HG03039 (cell line): ENCODE results near the gene LSR.
"Not testable (repeated sequence)": the region's sequence is repeated elsewhere in the genome, so short reads cannot be mapped to it uniquely, and the experiment has no call there.

Experiments
- ATAC-seq: cut with Tn5 transposase; IDR thresholded peaks from one replicate; pipeline ENCODE4 v1.9.1; 2021; ENCODE audit warnings: mild to moderate bottlenecking, moderate library complexity; ENCODE audit not compliant: unreplicated experiment

LSR gene

DNA sequence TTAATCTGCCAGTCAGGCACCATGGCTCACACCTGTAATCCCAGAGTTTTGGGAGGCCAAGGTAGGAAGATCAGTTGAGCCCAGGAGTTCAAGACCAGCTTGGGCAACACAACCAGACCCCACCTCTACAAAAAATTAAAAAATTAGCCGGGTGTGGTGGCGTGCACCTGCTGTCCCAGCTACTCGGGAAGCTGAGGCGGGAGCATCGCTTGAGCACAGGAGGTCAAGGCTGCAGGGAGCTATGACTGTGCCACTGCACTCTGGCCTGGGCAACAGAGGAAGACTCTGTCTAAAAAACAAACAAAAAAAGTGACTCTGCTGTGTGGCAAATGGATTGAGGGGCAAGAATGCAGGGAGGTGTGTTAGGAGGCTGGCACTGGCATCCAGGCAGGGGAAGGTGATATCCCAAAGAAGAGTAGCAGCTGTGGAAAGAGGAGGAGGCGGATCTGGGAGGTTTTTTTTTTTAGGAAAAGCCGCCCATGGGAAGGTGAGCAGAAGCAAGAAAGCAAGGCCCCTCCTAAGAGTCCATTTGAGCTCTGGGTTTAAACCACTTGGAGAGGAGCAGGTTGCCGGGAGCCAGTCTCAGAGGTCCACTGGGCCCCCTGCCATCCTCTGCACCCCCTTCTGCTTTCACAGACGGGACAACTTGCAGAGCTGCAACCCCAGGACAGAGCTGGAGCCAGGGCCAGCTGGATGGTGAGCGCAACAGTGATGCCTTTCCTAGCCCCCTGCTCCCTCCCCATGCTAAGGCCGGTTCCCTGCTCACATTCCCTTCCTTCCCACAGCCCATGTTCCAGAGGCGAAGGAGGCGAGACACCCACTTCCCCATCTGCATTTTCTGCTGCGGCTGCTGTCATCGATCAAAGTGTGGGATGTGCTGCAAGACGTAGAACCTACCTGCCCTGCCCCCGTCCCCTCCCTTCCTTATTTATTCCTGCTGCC, 35.6 kb downstream of the LSR start:
- ATAC-seq: no peak

DNA sequence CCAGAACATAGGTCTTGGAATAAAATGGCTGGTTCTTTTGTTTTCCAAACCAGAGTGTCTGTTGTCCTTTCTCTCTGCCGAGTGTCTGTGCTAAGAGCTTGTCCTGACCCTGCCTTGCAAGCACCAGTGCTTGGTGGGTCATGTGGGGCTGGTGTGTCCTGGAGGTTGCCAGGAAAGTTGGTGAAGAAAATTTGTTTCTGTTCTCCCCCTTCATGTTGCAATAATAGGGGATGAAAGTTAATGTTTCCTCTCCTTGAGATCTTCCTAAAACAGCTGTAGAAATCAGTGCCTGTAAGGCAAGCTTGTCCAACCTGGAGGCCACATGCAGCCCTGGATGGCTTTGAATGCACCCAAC, 36.3 kb downstream of the LSR start:
- no peak for ATAC-seq

DNA sequence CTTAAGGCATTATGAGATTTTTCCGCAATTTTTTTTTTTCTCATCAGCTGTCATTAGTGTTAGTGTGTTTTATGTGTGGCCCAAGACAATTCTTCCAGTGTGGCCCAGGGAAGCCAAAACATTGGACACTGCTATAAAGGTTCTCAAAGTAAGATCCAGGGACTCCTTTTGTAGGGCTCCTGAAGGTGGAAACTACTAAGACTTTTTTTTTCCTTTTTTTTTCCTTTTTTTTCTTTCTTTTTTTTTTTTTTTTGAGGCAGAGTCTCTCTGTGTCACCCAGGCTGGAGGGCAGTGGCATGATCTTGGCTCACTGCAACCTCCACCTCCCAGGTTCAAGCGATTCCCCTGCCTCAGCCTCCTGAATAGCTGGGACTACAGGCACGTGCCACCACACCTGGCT, 36.7 kb downstream of the LSR start:
- ATAC-seq: not testable (repeated sequence)

DNA sequence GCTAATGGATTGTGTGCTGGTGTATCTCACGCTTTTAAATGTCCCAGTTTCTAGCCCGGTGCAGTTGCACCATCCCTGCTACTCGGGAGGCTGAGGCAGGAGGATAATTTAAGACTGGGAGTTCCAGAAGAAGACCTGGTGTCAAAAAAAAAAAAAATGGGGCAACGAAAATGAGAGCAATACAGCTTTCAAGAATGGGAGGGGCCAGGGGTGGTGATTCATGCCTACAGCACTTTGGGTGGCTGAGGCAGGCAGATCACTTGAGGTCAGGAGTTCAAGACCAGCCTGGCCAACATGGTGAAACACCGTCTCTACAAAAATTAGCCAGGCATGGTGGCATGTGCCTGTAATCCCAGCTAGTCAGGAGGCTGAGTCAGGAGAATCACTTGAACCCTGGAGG, 37.3 kb downstream of the LSR start:
- not testable (repeated sequence) for ATAC-seq

DNA sequence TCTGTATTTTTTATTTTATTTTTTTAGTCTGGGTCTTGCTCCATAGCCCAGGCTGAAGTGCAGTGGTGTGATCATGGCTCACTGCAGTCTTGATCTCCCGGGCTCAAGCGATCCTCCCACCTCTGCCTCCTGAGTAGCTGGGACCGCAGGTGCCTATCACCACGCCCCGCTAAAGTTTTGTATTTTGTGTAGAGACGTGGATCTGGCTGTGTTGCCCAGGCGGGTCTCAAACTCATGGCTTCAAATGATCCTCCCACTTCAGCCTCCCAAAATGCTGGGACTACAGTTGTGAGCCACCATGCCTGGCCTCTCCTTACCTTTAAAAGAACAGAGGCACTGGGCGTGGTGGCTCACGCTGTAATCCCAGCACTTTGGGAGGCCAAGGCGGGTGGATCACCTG, 38.9 kb downstream of the LSR start:
- no peak for ATAC-seq

DNA sequence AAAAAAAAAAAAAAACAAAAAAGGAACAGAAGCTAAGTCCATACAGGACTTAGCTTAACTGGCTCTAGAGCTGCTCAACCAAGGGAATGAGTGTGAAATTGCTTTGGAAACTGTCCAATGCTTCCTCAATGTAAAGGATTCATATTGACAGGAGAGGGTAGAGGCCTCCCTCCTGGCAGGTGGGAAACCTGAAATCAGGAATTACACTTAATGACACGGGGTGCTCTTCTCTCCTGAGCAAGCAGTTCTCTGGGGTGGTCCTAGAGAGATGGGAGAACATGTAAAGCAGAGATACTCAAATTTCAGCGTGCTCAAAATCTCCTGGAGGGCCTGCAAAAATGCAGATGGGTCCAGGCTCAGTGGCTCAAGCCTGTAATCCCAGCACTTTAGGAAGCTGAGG, 39.5 kb downstream of the LSR start:
- no peak for ATAC-seq

DNA sequence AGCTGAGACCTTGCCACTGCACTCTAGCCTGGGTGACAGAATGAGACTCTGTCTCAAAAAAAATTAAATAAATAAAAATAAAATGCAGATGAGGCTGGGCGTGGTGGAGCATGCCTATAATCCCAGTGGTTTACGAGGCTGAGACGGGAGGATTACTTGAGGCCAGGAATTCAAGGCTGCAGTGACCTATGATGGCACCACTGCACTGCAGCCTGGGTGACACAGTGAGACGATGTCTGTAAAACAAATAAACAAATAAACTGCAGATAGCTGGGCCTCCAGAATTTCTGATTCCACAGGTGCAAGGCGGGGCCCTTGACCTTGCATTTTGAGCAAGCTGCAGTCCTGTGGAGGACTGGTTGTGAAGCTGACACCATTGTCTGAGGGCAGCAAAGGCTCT, 40.1 kb downstream of the LSR start:
- no peak for ATAC-seq

DNA sequence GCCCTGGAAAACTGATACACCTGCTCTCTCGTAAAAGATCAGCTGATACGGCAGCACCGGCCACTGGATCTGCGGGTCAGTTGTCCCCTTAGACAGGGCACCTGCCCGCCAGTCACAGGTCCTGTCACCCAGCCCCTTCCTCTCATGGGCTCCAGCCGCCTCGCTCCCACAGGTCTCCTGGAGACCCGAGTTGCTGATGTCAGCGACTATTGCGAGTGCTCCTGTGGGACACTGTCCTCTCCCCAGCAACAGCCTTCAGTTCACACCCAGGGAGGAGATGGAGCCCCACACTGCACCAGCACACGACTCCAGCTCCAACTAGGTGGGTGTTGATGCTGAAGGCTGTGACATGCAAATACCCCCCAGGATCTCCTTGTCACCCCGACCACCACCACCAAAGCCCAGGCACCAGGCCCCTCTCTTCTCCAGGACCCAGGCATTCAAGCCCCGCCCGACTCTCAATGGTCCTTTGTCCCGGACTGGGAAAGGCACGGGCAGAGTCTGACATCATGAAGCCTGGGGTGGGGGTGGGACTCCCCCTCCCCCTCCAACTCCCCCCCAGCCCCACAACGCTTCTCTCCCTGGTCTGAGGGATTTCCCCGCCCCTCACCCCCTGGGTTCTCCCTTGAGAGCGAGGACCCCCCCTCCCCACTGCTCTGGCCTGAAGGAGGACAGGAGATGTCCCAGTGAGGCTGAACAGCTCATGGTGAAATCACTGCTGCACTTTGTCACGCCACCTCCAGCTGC, 41.8 kb downstream of the LSR start:
- ATAC-seq: no peak

DNA sequence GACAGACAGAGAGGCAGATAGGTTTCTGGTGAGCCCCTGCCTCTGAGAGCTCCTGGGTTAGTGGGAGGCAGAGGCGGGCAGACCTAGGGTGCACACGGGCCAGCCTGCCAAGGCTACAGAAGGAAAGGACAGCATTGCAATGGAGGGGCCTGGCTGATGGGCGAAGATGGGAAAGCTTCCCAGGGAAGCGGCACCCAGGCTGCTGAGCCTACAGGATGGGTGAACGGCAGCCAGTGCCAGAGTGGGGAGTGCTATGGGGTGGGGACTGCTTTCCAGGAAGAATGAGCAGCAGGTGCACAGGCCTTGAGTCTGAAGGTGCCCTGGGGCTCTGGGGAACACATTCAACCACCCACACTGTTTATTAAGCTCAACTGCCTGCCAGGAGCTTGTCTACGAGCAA, 42.5 kb downstream of the LSR start:
- ATAC-seq: no peak

DNA sequence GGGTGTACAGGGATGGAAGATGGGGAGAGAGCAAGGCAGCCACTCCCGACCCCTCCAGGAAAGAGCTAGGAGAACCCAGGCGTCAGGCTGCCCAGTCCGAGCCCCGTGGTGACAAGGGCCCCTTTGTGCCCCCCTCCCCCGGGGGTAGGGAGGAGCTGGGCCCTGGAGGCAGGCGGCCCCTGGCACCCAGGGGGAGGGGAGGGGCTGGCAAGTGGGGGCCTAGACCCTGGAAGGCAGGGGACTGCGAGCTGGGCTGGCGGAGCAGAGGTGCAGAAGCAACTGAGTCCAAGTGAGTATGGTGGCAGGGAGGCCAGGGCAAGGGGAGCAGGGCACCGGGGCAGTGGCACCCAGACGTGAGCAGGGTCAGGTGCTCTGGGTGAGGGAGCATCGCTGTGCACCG, 43.1 kb downstream of the LSR start, which contains the start of gene MAG:
Gene MAG, plus strand, starts transcription at position 246 of the 400 bp plus-strand sequence. CDS start 3,248 bp downstream, outside the sequence.
- no peak for ATAC-seq

DNA sequence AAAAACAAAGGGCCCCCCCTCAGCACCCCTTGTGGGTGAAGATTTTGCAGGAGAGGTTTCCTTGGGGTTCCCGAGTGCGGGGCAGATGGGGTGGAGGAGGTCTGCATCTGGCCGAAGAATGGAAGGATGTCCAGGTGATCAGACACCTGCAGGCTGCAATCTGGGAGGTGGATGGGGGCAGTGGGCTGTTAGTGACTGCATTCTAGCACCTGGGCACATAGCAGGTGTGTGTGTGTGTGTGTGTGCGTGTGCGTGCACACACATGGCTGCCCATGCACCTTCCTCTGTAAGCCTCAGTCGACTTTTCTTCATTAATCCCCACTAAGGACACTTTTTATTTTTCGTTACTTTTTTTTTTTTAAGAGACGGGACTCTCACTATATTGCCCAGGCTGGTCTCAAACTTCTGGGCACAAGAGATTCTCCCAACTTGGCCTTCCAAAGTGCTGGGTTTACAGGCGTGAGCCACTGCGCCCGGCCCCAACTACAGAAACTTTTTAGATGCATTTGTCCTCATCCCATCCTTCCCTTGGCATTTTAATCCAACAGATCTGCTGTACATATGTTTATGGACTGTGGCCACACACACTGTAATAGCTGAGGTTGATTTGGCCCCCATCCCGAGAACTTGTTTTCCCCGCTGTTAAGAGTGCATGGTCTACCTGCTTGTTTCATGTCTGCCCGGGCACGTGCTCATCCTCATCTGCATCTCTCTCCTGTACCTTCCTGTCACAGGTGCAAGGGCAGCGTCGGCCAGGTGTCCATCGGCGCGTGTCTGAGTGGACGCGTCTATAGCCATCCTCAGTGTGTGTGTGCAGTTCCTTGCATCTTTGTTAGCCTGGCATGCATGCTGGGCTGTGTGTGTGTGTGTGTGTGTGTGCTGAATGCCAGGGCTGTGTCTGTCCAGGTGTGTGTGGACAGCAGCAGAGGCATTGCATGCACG, 43.9 kb downstream of the LSR start:
- no peak for ATAC-seq

DNA sequence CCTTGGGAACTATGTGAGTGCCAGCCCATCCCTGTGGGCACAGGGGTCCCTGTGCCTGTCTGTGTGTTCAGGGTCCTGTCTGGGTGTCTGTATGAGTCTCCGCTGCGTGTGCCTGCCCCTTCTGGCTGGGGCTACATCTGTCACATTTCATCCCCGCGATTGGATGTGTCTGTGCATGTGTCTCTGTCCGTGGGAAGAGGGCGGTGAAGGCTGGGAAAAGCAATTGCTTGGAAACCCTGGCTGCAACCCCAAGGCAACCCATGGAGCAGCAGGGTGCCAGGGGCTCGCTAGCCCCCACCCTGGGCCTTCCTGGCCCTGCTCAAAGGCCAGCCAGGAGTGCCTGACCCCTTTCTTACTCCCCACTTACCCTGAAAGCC, 44.5 kb downstream of the LSR start:
- no peak for ATAC-seq

DNA sequence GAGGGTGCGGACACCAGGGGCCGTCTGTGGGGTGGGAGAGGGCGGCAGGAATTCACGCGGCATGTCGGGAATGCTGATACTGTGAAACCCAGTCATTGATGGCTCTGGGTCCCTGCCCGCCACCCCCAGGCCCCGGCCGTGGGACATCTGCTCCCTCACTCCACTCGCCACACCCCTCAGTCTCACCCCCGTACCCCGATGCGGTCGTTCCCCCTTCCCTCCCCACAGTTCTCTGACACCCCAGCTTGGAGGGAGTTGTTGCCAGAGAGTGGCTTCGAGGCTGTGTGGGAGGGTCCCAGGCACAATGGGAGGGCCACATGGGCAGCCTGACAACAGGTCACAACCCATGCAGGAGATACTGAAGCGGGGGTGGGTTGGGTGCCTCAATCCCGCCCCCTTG, 45.0 kb downstream of the LSR start:
- no peak for ATAC-seq

DNA sequence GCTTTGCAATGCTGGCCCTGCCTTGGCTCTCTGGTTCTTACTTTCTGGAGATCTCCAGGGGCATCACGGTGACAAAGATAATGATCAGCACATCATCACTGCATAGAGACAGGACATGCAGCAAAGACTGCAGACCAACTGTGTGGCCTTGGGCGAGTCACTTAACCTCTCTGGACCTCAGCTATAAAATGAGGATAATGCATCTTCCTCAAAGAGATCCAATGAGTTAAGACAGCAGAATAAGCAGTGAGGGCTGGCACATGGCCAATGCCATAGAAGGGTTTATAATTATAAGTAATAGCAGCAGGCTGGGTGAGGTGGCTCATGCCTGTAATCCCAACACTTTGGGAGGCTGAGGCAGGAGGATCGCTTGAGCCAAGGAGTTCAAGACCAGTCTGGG, 45.5 kb downstream of the LSR start:
- ATAC-seq: no peak

DNA sequence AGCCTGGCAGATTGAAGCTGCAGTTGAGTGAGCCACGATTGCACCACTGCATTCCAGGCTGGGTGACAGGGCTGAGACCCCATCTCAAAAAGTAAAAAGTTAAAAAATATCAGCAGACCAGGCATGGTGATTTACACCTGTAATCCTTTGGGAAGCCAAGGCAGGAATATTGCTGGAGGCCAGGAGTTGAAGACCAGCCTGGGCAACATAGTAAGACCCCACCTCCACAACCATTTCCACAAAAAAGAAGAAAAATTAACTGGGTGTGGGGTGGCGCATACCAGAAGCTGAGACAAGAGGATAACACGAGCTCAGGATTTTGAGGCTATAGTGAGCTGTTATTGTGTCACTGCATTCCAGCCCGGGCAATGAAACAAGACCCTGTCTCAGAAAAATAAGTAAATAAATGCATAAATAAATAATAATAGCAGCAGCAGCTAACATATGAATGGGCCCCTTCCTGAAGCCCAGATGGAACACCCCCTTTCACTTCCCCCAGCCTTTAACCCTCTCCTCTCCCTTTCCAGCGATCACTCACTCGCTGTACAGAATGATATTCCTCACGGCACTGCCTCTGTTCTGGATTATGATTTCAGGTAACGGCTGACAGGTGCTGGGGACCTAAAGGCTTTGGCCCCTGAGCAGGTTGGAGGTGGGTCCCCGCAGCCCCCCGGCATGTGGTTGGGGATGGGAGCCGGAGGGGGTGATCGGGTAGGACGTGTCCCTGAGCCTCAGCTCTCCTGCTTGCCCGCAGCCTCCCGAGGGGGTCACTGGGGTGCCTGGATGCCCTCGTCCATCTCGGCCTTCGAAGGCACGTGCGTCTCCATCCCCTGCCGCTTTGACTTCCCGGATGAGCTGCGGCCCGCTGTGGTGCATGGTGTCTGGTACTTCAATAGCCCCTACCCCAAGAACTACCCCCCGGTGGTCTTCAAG, 46.3 kb downstream of the LSR start:
- no peak for ATAC-seq

DNA sequence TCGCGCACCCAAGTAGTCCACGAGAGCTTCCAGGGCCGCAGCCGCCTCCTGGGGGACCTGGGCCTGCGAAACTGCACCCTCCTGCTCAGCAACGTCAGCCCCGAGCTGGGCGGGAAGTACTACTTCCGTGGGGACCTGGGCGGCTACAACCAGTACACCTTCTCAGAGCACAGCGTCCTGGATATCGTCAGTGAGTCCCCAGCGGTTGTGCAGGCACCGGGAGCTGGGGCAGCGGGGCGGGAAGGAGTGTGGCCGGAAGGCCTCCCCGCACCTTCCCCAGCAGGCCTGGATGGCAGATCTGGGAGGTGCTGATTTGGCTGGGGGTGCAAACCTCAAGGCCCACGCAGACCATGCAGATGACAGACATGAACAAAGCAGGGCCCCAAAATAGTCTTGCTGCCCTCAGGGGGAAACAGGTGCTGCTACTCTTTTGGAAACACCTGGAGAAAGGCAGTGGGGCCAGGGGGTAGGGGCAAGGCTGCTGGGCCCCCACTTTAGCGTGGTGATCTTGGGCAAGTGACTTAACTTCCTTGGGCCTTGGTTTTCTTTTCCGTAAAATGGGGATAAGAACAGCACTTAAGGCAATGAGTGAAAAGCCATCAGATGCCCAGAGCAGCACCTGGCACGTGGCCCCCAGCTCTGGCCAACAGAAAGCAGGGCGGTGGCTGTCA, 47.1 kb downstream of the LSR start:
- ATAC-seq: no peak

DNA sequence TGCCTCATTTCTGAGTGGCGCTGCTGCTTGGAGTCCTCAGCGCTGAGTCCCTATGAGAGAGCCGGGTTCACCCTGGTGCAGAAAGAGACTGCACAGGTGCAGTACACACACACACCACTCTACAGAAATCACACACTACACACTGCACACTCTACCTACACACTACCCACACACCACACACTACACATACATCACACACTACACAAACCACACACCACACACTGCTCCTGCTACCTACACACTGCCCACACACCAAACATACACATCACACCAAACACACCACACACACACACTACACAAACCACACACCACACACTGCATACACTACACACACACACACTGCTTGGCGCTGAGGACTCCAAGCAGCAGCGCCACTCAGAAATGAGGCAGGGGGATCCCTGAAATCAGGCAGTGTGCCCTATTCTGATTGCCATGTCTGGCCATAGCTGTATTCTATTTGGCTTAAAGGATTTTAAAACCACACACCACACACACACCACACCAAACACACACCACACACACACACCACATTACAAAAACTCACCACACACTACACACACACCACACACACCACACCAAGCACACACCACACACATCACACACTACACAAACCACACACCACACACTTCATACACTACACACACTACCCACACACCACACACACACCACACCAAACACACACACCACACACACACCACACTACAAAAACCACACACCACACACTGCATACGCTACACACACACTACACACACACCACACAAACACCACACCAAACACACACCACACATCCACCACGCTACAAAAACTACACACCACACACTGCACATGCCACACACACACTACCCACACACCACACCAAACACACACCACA, 48.1 kb downstream of the LSR start:
- ATAC-seq: no peak

DNA sequence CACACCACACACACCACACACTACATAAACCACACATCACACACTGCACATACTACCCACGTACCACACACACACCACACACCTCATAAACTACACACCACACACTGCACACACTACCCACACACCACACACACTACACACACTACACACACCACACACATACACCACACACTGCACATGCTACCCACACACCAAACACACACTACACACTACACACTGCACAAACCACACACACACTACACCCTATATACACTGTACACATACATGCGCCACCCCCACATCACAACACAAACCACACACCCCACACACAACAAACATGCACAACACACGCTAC, 48.7 kb downstream of the LSR start:
- no peak for ATAC-seq

DNA sequence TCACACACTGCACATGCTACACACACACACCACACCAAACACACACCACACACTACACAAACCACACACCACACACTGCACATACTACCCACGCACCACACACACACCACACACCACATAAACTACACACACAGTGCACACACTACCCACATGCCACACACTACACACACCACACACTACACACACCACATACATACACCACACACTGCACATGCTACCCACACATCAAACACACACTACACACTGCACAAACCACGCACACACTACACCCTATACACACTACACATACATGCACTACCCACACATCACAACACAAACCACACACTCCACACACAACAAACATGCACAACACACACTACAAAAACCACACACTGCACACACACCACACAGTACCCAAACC, 49.1 kb downstream of the LSR start:
- ATAC-seq: no peak
